GM12864 (cell line): Measurements from ENCODE around the gene KRTAP5-6.

ENCODE experiments used
- DNase-seq: peaks from one replicate; pipeline ENCODE4 v3.0.0-alpha.2; 2011; ENCODE audit warnings: low read depth
- H3K4me3 ChIP-seq: 2 replicates; pipeline ENCODE4 v1.5.1; 2011; ENCODE audit warnings: mild to moderate bottlenecking, low read depth, low read length, control low read depth
- TF ChIP-seq, protein P1 (sequence below): IDR thresholded peaks from 2 replicates; pipeline ENCODE4 v1.5.1; 2011; ENCODE audit warnings: low read depth, mild to moderate bottlenecking, moderate library complexity, low read length, control low read depth, inconsistent platforms; ENCODE audit errors: missing control alignments

KRTAP5-6 gene

DNA sequence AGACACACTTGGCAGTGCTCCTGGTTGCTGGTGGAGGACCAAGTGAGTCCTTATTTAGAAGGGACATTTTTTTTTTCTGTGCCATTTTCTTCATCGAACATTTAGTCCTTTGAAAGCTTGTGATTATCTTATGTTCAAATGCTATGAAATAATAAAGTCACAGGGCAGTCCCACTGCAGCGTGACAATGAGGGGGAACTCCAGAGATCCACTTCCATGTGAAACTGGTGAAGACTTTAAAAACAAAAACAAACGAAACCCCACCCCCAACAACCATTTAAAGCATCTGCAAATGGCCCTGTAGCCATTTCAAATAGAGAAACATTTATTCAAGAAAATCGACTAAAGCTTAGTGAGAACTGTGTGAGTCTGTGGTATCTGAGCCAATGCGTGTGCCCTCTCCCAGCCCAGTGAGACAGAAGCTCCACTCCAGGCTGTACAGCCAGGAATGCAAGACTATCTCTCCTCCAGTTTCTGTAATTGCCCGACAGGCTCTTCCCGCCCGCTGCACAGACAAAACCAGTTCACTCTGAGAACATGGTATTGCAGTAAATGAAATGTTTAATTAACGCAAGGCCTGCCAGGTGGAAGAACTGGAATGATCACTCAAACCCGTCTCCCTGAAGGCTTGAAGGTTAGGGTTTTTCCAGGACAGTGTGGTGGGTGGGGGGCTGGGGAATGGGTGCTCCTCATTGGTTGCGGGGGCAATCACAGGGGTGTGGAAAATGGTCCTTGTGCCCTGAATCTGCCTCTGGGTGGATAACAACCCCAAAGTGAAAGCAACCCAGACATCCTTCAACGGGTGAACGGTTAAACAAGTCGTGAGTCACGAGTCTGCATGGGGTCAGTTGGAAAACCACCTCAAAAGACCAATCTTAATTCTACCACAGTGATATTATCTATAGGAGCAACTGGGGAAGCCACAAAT lies 8.4 kb downstream of the KRTAP5-6 start:
- DNase-seq = no peak
- no peak overlapping the region for H3K4me3 ChIP-seq
- TF ChIP-seq, protein P1, sequence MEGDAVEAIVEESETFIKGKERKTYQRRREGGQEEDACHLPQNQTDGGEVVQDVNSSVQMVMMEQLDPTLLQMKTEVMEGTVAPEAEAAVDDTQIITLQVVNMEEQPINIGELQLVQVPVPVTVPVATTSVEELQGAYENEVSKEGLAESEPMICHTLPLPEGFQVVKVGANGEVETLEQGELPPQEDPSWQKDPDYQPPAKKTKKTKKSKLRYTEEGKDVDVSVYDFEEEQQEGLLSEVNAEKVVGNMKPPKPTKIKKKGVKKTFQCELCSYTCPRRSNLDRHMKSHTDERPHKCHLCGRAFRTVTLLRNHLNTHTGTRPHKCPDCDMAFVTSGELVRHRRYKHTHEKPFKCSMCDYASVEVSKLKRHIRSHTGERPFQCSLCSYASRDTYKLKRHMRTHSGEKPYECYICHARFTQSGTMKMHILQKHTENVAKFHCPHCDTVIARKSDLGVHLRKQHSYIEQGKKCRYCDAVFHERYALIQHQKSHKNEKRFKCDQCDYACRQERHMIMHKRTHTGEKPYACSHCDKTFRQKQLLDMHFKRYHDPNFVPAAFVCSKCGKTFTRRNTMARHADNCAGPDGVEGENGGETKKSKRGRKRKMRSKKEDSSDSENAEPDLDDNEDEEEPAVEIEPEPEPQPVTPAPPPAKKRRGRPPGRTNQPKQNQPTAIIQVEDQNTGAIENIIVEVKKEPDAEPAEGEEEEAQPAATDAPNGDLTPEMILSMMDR = no peak

DNA sequence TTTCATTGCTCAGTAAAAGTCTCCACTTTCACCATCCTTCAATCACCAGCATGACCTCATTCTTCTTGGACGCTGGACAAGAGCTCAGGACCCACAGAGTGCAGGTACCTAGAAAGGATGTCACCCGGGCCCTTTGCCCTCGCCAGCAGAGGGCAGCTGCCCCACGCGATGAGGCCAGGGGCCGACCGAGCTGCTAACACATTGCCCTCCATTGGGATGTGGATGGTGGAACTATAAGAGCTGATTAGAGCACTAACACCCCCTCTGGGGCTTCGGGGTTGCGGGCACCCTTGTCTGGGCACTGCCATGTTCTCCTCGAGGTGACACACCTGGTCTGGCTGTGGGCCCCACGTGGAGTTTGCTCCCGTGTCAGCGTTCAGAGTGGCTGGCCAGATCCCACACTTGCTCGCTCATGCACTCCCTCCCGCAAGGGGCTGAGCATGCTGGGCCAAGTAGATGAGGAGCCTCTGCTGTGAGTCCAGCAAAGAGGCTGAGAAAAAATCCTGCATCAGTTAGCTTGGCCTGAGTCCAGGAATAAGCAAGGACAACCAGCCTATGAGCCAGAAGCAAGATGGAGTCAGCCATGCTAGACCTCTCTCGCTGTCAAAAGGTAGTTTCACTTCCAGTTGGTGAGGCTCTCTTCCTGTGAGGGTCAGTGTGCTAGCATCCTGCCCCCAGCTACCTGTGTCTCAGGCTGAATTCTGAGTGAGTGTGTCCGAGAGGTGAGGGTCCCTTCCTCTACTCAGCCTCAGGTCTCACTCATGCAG lies 9.8 kb downstream of the KRTAP5-6 start:
- H3K4me3 ChIP-seq = no peak overlapping the region
- TF ChIP-seq, protein P1 = peak; percentile 17
- DNase-seq = no peak

DNA sequence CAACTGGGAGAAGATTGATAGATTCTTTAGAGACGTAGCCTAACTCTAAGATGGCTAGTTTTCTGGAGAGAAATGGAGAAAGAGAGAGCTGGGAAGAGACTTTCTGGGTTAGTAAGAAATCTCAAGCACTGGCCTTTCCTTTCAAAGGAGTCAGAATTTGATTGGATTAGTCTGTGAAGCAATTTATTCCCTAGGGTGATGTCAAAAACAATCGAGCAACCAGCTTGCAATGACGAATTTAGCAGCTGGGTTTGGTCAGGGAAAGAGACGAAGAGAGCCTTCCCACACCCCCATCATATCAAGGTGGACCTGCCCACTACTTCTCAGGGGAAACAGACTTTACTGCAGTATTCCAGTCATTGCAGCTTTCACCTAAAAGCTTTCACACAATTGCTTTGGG lies 10.8 kb downstream of the KRTAP5-6 start:
- DNase-seq = no peak
- TF ChIP-seq, protein P1 = no peak
- no peak overlapping the region for H3K4me3 ChIP-seq

DNA sequence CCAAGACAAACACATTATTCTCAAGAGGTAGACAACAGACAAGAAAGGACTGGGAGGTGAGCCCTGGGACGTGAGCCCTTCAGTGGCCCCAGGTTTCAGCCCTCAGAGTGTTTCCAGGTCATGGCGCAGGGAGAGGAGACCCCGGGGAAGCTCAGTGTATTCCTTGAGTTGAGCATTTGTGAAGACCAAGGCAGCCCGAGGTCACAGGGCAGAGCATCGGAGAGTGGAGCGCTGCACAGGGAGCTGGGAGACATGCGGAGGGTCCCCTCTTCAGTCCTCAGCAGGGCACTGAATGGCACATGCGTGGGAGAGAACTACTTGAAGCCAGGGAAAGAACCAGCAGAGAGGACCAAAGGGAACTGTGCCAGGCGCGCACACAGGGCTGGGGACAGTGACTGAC lies 11.7 kb downstream of the KRTAP5-6 start:
- TF ChIP-seq, protein P1 = no peak
- DNase-seq = no peak
- H3K4me3 ChIP-seq = no peak overlapping the region

DNA sequence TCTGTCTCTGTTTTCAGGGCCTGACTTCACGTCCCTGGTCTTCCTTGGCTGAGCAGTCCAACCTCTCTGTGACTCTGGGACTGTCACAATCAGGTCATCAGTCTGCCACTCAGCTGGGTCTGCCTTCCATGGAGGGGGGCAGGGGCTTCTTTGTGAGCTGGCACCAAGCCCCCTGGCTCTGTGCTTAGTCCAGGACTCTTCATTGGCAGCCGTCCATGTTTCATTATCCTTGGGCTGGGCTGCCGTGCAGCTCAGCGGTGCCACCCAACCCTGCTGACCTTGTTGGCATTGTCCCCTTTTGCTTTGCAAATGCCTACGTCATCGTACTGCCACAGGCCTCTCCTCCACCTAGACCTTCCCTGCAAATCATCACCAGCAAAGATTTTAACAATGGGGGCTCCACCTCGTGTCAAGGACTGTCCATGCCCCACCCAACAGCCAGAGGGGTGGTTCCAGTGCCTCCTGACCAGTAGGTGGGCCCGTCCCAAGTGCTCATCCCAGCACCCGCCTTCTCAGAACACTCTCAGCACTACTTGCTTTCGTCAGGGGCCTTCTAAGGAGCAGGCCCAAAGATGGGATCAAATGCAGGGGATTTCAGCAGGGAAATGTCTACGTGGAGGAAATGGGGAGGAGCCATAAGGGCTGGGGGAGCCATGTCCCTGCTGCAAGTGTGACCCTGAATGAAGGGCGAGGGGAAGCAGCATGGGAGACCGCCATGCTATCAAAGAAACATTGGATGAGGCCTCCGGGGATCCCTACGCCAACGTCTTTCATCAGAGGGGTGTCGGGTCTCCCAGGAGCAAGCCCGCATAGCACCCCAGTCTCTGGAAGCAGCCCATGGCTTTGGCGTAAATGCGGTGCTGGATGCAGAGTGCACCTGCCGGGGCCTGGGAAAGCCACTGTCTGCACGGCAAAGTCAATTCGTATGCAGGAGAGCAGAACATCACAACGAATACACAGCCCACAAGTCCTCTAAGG lies 18.2 kb downstream of the KRTAP5-6 start:
- no peak overlapping the region for H3K4me3 ChIP-seq
- no peak for DNase-seq
- TF ChIP-seq, protein P1 = no peak

DNA sequence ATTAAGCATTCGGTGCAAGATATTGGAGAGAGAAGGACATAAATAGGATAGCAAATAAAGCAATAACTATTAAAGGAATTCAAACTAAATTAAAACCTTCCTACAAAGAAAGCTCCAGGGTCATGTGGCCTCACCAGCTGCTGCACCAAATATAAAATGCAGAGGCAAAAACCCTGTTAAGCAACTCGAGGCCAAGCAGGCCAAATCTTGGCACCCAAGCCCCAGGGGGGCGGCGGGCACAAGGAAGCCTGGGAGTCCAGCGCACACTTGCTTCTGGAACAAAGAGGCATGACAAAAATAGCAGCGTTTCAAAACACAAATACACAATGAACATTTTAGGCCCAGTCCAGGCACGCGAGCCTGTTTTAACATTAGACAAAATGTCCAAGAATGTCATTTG lies 20.8 kb downstream of the KRTAP5-6 start:
- DNase-seq = no peak
- no peak overlapping the region for H3K4me3 ChIP-seq
- TF ChIP-seq, protein P1 = no peak
